ENCODE measurements around the gene LRP1-AS. TPM values are rescaled to one million over a fixed set of nuclear protein-coding genes. Genes with fewer than 3 reads are reported as not detected.

Gene LRP1-AS
- total RNA-seq, 1 donor from 2014 or later: not detected

GRCh38 chr12:57181072-57181471 is 33.7 kb upstream of the LRP1-AS start:
- H3K9me3 ChIP-seq: no peaks in the 10 kb centered on the region
- intact Hi-C loops (cut with DNase I): no loop called here
- peak overlapping the region; percentile 27 for H3K27ac ChIP-seq
- H3K36me3 ChIP-seq: peaks cover 0 to 77% of the 10 kb centered on the region in 2 donors
- H3K27me3 ChIP-seq: no peaks in the 10 kb centered on the region
- TF ChIP-seq CTCF (IDR thresholded peaks at IDR 0.05): no peak
- no peak for TF ChIP-seq POLR2AphosphoS5 (IDR thresholded peaks at IDR 0.05; ENCODE audit: insufficient read depth in 1 of 2, low read depth in 1 of 2)
- no peak for TF ChIP-seq POLR2A (IDR thresholded peaks at IDR 0.05)
- no peak for DNase-seq (ENCODE audit: extremely low spot score in 2 of 2)
- no peak overlapping the region for H3K4me3 ChIP-seq
- peaks cover 41% of the 10 kb centered on the region for H3K4me1 ChIP-seq

- no peak for TF ChIP-seq POLR2A (IDR thresholded peaks at IDR 0.05)
- no peak for TF ChIP-seq POLR2AphosphoS5 (IDR thresholded peaks at IDR 0.05; ENCODE audit: insufficient read depth in 1 of 2, low read depth in 1 of 2)
- TF ChIP-seq CTCF (IDR thresholded peaks at IDR 0.05): no peak
- intact Hi-C loops (cut with DNase I): no loop called here
- Histone ChIP-seq H3K36me3 (peaks cover 0 to 70% of the 10 kb centered on the region in 2 donors), H3K27me3 (no peaks in the 10 kb centered on the region), H3K27ac (peak overlapping the region; percentile 27), H3K9me3 (no peaks in the 10 kb centered on the region), H3K4me3 (no peak overlapping the region), H3K4me1 (peaks cover 47% of the 10 kb centered on the region)
- DNase-seq (ENCODE audit: extremely low spot score in 2 of 2): no peak
Observed at GRCh38 chr12:57180321-57180989, 33.0 kb upstream of the LRP1-AS start.

GRCh38 chr12:57179331-57180086 is 32.1 kb upstream of the LRP1-AS start:
- intact Hi-C loops (cut with DNase I): loop anchor here (10.0 kb wide), 1 partner anchor 105 kb away; the partner anchor contains the start of gene NEMP1

GRCh38 chr12:57178213-57178612 is 30.8 kb upstream of the LRP1-AS start:
- Histone ChIP-seq H3K27ac (no peak overlapping the region), H3K4me1 (peaks cover 60% of the 10 kb centered on the region), H3K4me3 (no peak overlapping the region), H3K9me3 (no peaks in the 10 kb centered on the region), H3K27me3 (no peaks in the 10 kb centered on the region), H3K36me3 (peaks cover 0 to 59% of the 10 kb centered on the region in 2 donors)
- intact Hi-C loops (cut with DNase I): loop anchor here (10.0 kb wide), 1 partner anchor 103 kb away; the partner anchor contains the start of gene NEMP1
- DNase-seq (ENCODE audit: extremely low spot score in 2 of 2): no peak
- no peak for TF ChIP-seq POLR2AphosphoS5 (IDR thresholded peaks at IDR 0.05; ENCODE audit: insufficient read depth in 1 of 2, low read depth in 1 of 2)
- no peak for TF ChIP-seq CTCF (IDR thresholded peaks at IDR 0.05)
- no peak for TF ChIP-seq POLR2A (IDR thresholded peaks at IDR 0.05)

More at GRCh38 chr12:57179331-57180086, 32.1 kb upstream of the LRP1-AS start:
- H3K9me3 ChIP-seq: no peaks in the 10 kb centered on the region
- no peak overlapping the region for H3K4me3 ChIP-seq
- DNase-seq (ENCODE audit: extremely low spot score in 2 of 2): no peak
- H3K27me3 ChIP-seq: no peaks in the 10 kb centered on the region
- peaks cover 0 to 61% of the 10 kb centered on the region in 2 donors for H3K36me3 ChIP-seq
- TF ChIP-seq POLR2AphosphoS5 (IDR thresholded peaks at IDR 0.05; ENCODE audit: insufficient read depth in 1 of 2, low read depth in 1 of 2) (no peak), POLR2A (IDR thresholded peaks at IDR 0.05) (no peak), CTCF (IDR thresholded peaks at IDR 0.05) (no peak)
- H3K4me1 ChIP-seq: peaks cover 56% of the 10 kb centered on the region
- peak overlapping the region; percentile 27 for H3K27ac ChIP-seq

All from vagina (tissue), 2 donors.